H1 (cell line): ENCODE results near the gene CAPN14. TPM values are rescaled to one million over a fixed set of nuclear protein-coding genes. Genes with fewer than 3 reads are reported as not detected.

Source experiments
- CTCF ChIA-PET: fragments of 300-600 bp; sonication (Branson Sonifier 250); formaldehyde crosslinking; loops from one replicate; lab custom pipeline; 2021; ENCODE audit not compliant: partially characterized antibody; lab: Charles Lee
- POLR2A ChIA-PET: fragments of 300-600 bp; sonication (Branson Sonifier 250); formaldehyde crosslinking; loops from one replicate; lab custom pipeline; 2021; ENCODE audit warnings: inconsistent platforms; ENCODE audit not compliant: partially characterized antibody; lab: Charles Lee
- DNase-seq, 2 experiments: peaks; one replicate each; pipeline versions ENCODE4 v3.0.0 to v3.0.0-alpha.2; 2010 to 2022; ENCODE audit warnings: low spot score in 2 of 2, low read depth in 1 of 2, mixed read lengths in 1 of 2
- FAIRE-seq: peaks from 2 replicates; lab custom pipeline; 2011; peaks lifted over from hg19 to GRCh38; lab: Jason Lieb, UNC
- H2AFZ ChIP-seq: 2 replicates; pipeline ENCODE4 v1.8.1; 2012; ENCODE audit warnings: low read length, inconsistent platforms
- H2AK5ac ChIP-seq: 2 replicates; pipeline ENCODE4 v1.6.1; 2013; ENCODE audit warnings: low read depth, low read length
- H2BK120ac ChIP-seq: replicated peaks from 2 replicates; pipeline ENCODE3; 2013; ENCODE audit warnings: low read depth, low read length, inconsistent platforms
- H2BK12ac ChIP-seq: 2 replicates; pipeline ENCODE4 v1.6.1; 2013; ENCODE audit warnings: low read depth, low read length
- H2BK15ac ChIP-seq: 2 replicates; pipeline ENCODE4 v1.6.1; 2013; ENCODE audit warnings: low read length
- H2BK20ac ChIP-seq: 2 replicates; pipeline ENCODE4 v1.6.1; 2013; ENCODE audit warnings: low read length
- H2BK5ac ChIP-seq: 2 replicates; pipeline ENCODE4 v1.6.1; 2013; ENCODE audit warnings: low read depth, low read length
- H3K14ac ChIP-seq: 2 replicates; pipeline ENCODE4 v1.6.1; 2013; ENCODE audit warnings: inconsistent platforms; ENCODE audit not compliant: insufficient read length
- H3K18ac ChIP-seq: 2 replicates; pipeline ENCODE4 v1.6.1; 2013; ENCODE audit warnings: low read length; ENCODE audit errors: extremely low read depth
- H3K23ac ChIP-seq: 2 replicates; pipeline ENCODE4 v1.6.1; 2013; ENCODE audit warnings: inconsistent platforms; ENCODE audit not compliant: insufficient read length
- H3K23me2 ChIP-seq: 2 replicates; pipeline ENCODE4 v1.6.1; 2013; ENCODE audit warnings: low read depth, low read length
- H3K27ac ChIP-seq: 2 replicates; pipeline ENCODE4 v1.6.1; 2011; ENCODE audit warnings: low read depth, low read length, inconsistent platforms
- H3K27me3 ChIP-seq, 4 experiments: replicated peaks in 1 of 4; 1 replicate in 1 of 4; 2 replicates in 3 of 4; pipeline versions ENCODE4 v1.6.1 to v1.8.1; 2011 to 2013; ENCODE audit warnings: low read length in 3 of 4, mild to moderate bottlenecking in 3 of 4, inconsistent platforms in 2 of 4, mixed read lengths in 2 of 4, moderate library complexity in 1 of 4; ENCODE audit not compliant: control insufficient read depth in 3 of 4, insufficient read depth in 3 of 4; ENCODE audit errors: extremely low read depth in 1 of 4
- H3K36me3 ChIP-seq, 4 experiments: 2 replicates each; pipeline versions ENCODE4 v1.6.1 to v1.8.1; 2011 to 2013; ENCODE audit warnings: mild to moderate bottlenecking in 4 of 4, low read length in 3 of 4, moderate library complexity in 2 of 4, control low read depth in 1 of 4, inconsistent platforms in 1 of 4; ENCODE audit not compliant: insufficient read depth in 4 of 4, control insufficient read depth in 2 of 4
- H3K4ac ChIP-seq: replicated peaks from 2 replicates; pipeline ENCODE3; 2013; ENCODE audit warnings: low read length, low read depth, mixed read lengths, inconsistent platforms; ENCODE audit not compliant: insufficient read length
- H3K4me1 ChIP-seq, 4 experiments: replicated peaks in 1 of 4; 1 replicate in 1 of 4; 2 replicates in 3 of 4; pipeline versions ENCODE4 v1.6.1 to v1.8.1; 2011 to 2013; ENCODE audit warnings: low read length in 3 of 4, inconsistent platforms in 2 of 4, mixed read lengths in 1 of 4; ENCODE audit not compliant: insufficient read depth in 4 of 4, control insufficient read depth in 3 of 4
- H3K4me2 ChIP-seq, 2 experiments: 2 replicates each; pipeline versions ENCODE4 v1.6.1 to v1.8.1; 2011 to 2013; ENCODE audit warnings: low read depth in 2 of 2, low read length in 2 of 2, control low read depth in 1 of 2, inconsistent platforms in 1 of 2, mild to moderate bottlenecking in 1 of 2; ENCODE audit not compliant: insufficient read depth in 1 of 2
- H3K4me3 ChIP-seq, 4 experiments: fragments of 200-600, 300-600 bp in 1 of 4; sonication (generic), shearing (Covaris generic), sonication (Bioruptor Twin) in 1 of 4; 2 replicates each; pipeline versions ENCODE4 v1.5.1 to v1.8.1; 2011 to 2016; ENCODE audit warnings: low read length in 4 of 4, low read depth in 3 of 4, control low read depth in 2 of 4, inconsistent platforms in 2 of 4, mild to moderate bottlenecking in 2 of 4, mixed read lengths in 1 of 4, moderate library complexity in 1 of 4; ENCODE audit not compliant: insufficient read depth in 2 of 4; ENCODE audit errors: extremely low read depth in 1 of 4
- H3K56ac ChIP-seq: replicated peaks from 2 replicates; pipeline ENCODE3; 2013; ENCODE audit warnings: low read depth, mild to moderate bottlenecking, mixed read lengths, low read length, inconsistent platforms; ENCODE audit not compliant: insufficient read length
- H3K79me1 ChIP-seq: 2 replicates; pipeline ENCODE4 v1.6.1; 2013; ENCODE audit warnings: low read depth, low read length, control low read depth
- H3K79me2 ChIP-seq, 2 experiments: 2 replicates each; pipeline versions ENCODE4 v1.6.1 to v1.8.1; 2012 to 2013; ENCODE audit warnings: low read length in 2 of 2, mild to moderate bottlenecking in 2 of 2, inconsistent platforms in 1 of 2; ENCODE audit not compliant: insufficient read depth in 2 of 2, control insufficient read depth in 1 of 2
- H3K9ac ChIP-seq, 4 experiments: replicated peaks in 1 of 4; 1 replicate in 1 of 4; 2 replicates in 3 of 4; pipeline versions ENCODE4 v1.6.1 to v1.8.1; 2011 to 2013; ENCODE audit warnings: low read depth in 3 of 4, low read length in 3 of 4, control low read depth in 2 of 4, mild to moderate bottlenecking in 2 of 4, moderate library complexity in 2 of 4, inconsistent platforms in 1 of 4; ENCODE audit errors: extremely low read depth in 1 of 4
- H3K9me3 ChIP-seq, 2 experiments: 2 replicates each; pipeline versions ENCODE4 v1.6.1 to v1.8.1; 2012 to 2013; ENCODE audit warnings: mild to moderate bottlenecking in 2 of 2, moderate library complexity in 2 of 2, control low read depth in 1 of 2, inconsistent platforms in 1 of 2, low read depth in 1 of 2, low read length in 1 of 2, mixed read lengths in 1 of 2; ENCODE audit not compliant: insufficient read depth in 2 of 2
- H4K20me1 ChIP-seq, 2 experiments: replicated peaks in 1 of 2; 2 replicates each; pipeline versions ENCODE3 to v1.8.1; 2011 to 2013; ENCODE audit warnings: inconsistent platforms in 2 of 2, low read length in 2 of 2, mild to moderate bottlenecking in 1 of 2; ENCODE audit not compliant: insufficient read depth in 2 of 2, control insufficient read depth in 1 of 2
- H4K5ac ChIP-seq: 2 replicates; pipeline ENCODE4 v1.6.1; 2013; ENCODE audit warnings: low read length, low read depth, mixed read lengths, inconsistent platforms; ENCODE audit not compliant: insufficient read length
- H4K8ac ChIP-seq: 2 replicates; pipeline ENCODE4 v1.8.0; 2013; ENCODE audit warnings: mild to moderate bottlenecking, moderate library complexity, low read length, inconsistent platforms; ENCODE audit not compliant: insufficient read depth; ENCODE audit errors: extremely low read depth
- H4K91ac ChIP-seq: replicated peaks from 2 replicates; pipeline ENCODE3; 2013; ENCODE audit warnings: low read length, mixed read lengths, inconsistent platforms; ENCODE audit not compliant: insufficient read length
- BRCA1 ChIP-seq: IDR thresholded peaks from 2 replicates; pipeline ENCODE4 v1.6.1; 2012; ENCODE audit warnings: low read depth, low read length, improper control_type of control experiment
- CBX5 ChIP-seq: fragments of 300-800, 300-1000 bp; sonication (generic); IDR thresholded peaks from 2 replicates; pipeline ENCODE4 v1.7.1; 2016; ENCODE audit warnings: antibody characterized with exemption, low read length, low read depth
- CHD2 ChIP-seq: IDR thresholded peaks from 2 replicates; pipeline ENCODE4 v1.6.1; 2012; ENCODE audit warnings: low read length, improper control_type of control experiment
- FOSL1 ChIP-seq: IDR thresholded peaks from 2 replicates; pipeline ENCODE4 v1.6.1; 2011; ENCODE audit warnings: mild to moderate bottlenecking, low read depth, low read length, moderate library complexity; ENCODE audit not compliant: insufficient read depth
- HDAC6 ChIP-seq: IDR thresholded peaks from one replicate; pipeline ENCODE4 v1.7.1; 2012; ENCODE audit warnings: low read depth, mild to moderate bottlenecking, inconsistent platforms, low read length, moderate library complexity
- NRF1 ChIP-seq: IDR thresholded peaks from 2 replicates; pipeline ENCODE4 v1.6.1; 2011; ENCODE audit warnings: mild to moderate bottlenecking, low read depth, low read length, improper control_type of control experiment
- POLR2AphosphoS5 ChIP-seq: IDR thresholded peaks from 2 replicates; pipeline ENCODE4 v1.6.1; 2011; ENCODE audit warnings: low read depth, low read length
- RAD21 ChIP-seq, 2 experiments: IDR thresholded peaks in 1 of 2; conservative IDR thresholded peaks in 1 of 2; 2 replicates each; pipeline ENCODE4 v1.6.1; 2011; ENCODE audit warnings: low read depth in 2 of 2, low read length in 2 of 2, improper control_type of control experiment in 1 of 2, inconsistent platforms in 1 of 2, mild to moderate bottlenecking in 1 of 2, moderate library complexity in 1 of 2
- SUZ12 ChIP-seq: fragments of 200-600 bp; sonication (generic); IDR thresholded peaks from 2 replicates; pipeline ENCODE4 v1.6.1; 2012; ENCODE audit warnings: mild to moderate bottlenecking, inconsistent platforms, low read length, moderate library complexity, mixed read lengths
- USF2 ChIP-seq: IDR thresholded peaks from 2 replicates; pipeline ENCODE4 v1.6.1; 2011; ENCODE audit warnings: low read length, improper control_type of control experiment
- WGBS, 2 experiments: shearing (Covaris generic) in 1 of 2; methylation state at CpG; one replicate each; pipeline versions ENCODE4 v1.1.6 to v1.1.7; 2013 to 2015; ENCODE audit warnings: low lambda C conversion rate in 2 of 2, mixed read lengths in 2 of 2, inconsistent platforms in 1 of 2, low coverage in 1 of 2, missing lambda C conversion rate in 1 of 2; ENCODE audit not compliant: insufficient replicate concordance in 2 of 2, insufficient coverage in 1 of 2, insufficient read length in 1 of 2; ENCODE audit errors: extremely low coverage in 1 of 2, missing lambda C conversion rate in 1 of 2; 5-methylcytosine and 5-hydroxymethylcytosine counted together
- polyA plus RNA-seq, 7 experiments: library from polyadenylated mRNA; depleted of rRNA in 3 of 7; stranded (reverse) in 5 of 7; unstranded in 2 of 7; fragments of >200 nt in 5 of 7; fragments of 200-250 nt in 2 of 7; gene quantifications; 1 replicate in 5 of 7; 2 replicates in 1 of 7; 4 replicates in 1 of 7; pipeline versions ENCODE4 v1.2.1 to v1.2.3, GENCODE V29; 2011 to 2013; ENCODE audit warnings: missing spikeins in 2 of 7, mixed read lengths in 2 of 7
- total RNA-seq: library from RNA; stranded (reverse); fragmentation: NEBNext Ultra II Directional; extraction: Animal tissue kit (Norgen Biotek cat#: 25700); gene quantifications from 2 replicates; pipeline ENCODE4 v1.2.1, GENCODE V29; 2021
- TF ChIP-seq, protein P1 (sequence below): IDR thresholded peaks from 2 replicates; pipeline ENCODE4 v1.6.1; 2012; ENCODE audit warnings: low read length, inconsistent platforms

The CAPN14 gene
- total and polyA plus RNA-seq, 2 of the 8 experiments (the other 6 are each of a cell fraction or from before 2014, with no cell fraction given) = 0.07 TPM; not detected in 1

DNA sequence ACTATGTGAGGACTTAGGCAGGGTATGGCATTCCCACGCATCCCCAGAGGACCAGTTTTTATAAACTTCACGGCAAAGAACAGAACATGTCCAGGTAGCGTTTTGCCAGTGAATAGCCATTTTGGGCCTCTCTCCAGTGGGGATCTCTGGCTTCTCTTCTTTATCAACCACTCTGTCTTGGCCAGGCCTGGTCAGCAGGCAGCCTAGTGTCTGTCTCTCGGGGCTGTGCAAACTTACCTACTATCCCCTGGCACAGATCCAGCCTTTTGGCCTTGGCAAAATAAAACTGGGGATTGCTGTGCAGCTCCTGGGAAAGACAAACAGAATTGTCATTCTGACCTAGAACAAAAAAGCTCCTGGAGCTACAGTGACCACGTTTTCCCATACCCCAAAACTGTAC, 14.5 kb downstream of the CAPN14 start:
- Histone ChIP-seq H3K56ac (no peak overlapping the region), H2BK12ac (no peak overlapping the region), H2AK5ac (no peak overlapping the region), H3K4me2 (no peak overlapping the region), H3K14ac (no peak overlapping the region), H4K5ac (no peak overlapping the region), H2AFZ (no peak overlapping the region), H3K23ac (no peak overlapping the region), H3K27ac (no peak overlapping the region), H3K9me3 (no peaks in the 10 kb centered on the region), H3K27me3 (no peaks in the 10 kb centered on the region), H3K36me3 (no peaks in the 10 kb centered on the region), H3K4me1 (no peaks in the 10 kb centered on the region), H3K4me3 (no peak overlapping the region), H3K18ac (no peak overlapping the region), H2BK120ac (no peak overlapping the region), H4K91ac (no peak overlapping the region), H2BK5ac (no peak overlapping the region), H3K79me1 (no peaks in the 10 kb centered on the region), H2BK15ac (no peak overlapping the region), H3K23me2 (peaks cover 2% of the 10 kb centered on the region; the same call in 1 of the 2 replicates), H3K9ac (no peak overlapping the region), H2BK20ac (no peak overlapping the region), H3K4ac (no peak overlapping the region), H4K8ac (no peak overlapping the region), H3K79me2 (no peaks in the 10 kb centered on the region), H4K20me1 (peaks cover 0 to 2% of the 10 kb centered on the region in 2 experiments)
- DNase-seq (peak in 1 of 2 experiments; percentile 16), FAIRE-seq (no peak)
- 80% methylated on average over 5 of the region's 5 CpGs; no CpG with 5 or more reads in 1 of the 2 experiments for WGBS, 2 experiments
- CTCF ChIA-PET = interaction anchor here (1.3 to 2.4 kb wide), 3 partner anchors 10 to 130 kb away, joined by 3 to 6 read pairs (median 4); no protein-coding TSS in a partner anchor
- POLR2A ChIA-PET = interaction anchor here (0.6 kb wide), 1 partner anchor 818 kb away, joined by 3 read pairs; no protein-coding TSS in a partner anchor
- TF ChIP-seq SUZ12 (no peak), NRF1 (no peak), USF2 (no peak), CHD2 (no peak), POLR2AphosphoS5 (no peak), RAD21 (IDR thresholded peaks at IDR 0.05 in 1 of 2, conservative IDR thresholded peaks at IDR 0.05 in 1 of 2; ENCODE audit: low read depth in 2 of 2, low read length in 2 of 2) (no peak), FOSL1 (no peak), CBX5 (no peak), HDAC6 (no peak), BRCA1 (no peak)
- TF ChIP-seq, protein P1, sequence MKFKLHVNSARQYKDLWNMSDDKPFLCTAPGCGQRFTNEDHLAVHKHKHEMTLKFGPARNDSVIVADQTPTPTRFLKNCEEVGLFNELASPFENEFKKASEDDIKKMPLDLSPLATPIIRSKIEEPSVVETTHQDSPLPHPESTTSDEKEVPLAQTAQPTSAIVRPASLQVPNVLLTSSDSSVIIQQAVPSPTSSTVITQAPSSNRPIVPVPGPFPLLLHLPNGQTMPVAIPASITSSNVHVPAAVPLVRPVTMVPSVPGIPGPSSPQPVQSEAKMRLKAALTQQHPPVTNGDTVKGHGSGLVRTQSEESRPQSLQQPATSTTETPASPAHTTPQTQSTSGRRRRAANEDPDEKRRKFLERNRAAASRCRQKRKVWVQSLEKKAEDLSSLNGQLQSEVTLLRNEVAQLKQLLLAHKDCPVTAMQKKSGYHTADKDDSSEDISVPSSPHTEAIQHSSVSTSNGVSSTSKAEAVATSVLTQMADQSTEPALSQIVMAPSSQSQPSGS = no peak
